Measurements from ENCODE around the gene RHBDL1. TPM values are rescaled to one million over a fixed set of nuclear protein-coding genes. Genes with fewer than 3 reads are reported as not detected.

The RHBDL1 gene
- total and polyA plus RNA-seq, 9 of the 15 experiments (the other 6 are each of a cell fraction or from before 2014, with no cell fraction given): 0.03 to 5.6 (median 1.3) TPM; not detected in 1

DNA sequence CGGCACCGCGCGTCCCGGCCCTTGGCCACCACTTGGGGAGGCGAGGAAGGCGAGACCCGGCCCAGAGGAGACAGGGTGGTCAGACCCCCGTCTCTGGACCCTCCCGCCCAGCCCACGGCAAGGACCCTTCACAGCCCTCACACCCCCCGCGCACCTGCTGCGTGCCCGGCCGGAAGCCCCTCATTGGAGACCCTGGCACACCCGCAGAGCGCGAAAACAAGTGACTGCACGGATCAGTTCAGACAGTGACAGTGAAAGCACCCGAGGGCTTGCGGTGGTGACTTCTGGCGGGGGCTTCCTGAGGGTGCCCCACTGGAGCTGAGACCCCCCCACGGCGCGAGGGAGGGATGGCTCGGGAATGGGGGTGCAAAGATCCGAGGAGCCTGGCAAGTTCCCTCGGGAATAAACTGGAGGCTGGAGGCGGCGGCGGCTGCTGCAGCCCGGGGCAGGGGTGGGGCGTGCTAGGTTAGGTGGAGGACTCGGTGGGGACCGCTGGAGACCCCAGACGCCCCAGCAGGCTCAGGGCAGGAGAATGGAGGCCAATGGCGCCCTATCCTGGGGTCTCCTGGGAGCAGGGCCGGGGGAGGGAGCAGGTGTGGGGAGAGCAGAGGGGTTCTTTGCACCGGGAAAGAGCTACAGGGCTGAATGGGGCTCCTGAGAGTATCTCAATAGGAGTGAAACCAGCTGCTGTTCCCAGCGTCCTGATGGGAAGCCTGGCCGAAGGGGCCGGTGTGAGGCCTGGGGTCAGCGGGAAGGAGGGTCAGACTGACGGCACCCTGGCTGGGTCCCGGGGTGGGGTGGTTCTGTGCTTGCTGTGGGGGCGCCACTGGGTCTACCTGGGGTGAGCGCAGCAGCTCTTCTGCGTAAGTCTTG lies 31.0 kb downstream of the RHBDL1 start (continued):
- TF ChIP-seq, protein P1, sequence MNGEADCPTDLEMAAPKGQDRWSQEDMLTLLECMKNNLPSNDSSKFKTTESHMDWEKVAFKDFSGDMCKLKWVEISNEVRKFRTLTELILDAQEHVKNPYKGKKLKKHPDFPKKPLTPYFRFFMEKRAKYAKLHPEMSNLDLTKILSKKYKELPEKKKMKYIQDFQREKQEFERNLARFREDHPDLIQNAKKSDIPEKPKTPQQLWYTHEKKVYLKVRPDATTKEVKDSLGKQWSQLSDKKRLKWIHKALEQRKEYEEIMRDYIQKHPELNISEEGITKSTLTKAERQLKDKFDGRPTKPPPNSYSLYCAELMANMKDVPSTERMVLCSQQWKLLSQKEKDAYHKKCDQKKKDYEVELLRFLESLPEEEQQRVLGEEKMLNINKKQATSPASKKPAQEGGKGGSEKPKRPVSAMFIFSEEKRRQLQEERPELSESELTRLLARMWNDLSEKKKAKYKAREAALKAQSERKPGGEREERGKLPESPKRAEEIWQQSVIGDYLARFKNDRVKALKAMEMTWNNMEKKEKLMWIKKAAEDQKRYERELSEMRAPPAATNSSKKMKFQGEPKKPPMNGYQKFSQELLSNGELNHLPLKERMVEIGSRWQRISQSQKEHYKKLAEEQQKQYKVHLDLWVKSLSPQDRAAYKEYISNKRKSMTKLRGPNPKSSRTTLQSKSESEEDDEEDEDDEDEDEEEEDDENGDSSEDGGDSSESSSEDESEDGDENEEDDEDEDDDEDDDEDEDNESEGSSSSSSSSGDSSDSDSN (IDR thresholded peaks at IDR 0.05; ENCODE audit: borderline replicate concordance in 1 of 2, low read depth in 2 of 2, low read length in 2 of 2): 0 out of 4 replicates have a peak, but pooled peaks of 1 of the 2 experiments have one; percentile 27
- TF ChIP-seq, protein P2, sequence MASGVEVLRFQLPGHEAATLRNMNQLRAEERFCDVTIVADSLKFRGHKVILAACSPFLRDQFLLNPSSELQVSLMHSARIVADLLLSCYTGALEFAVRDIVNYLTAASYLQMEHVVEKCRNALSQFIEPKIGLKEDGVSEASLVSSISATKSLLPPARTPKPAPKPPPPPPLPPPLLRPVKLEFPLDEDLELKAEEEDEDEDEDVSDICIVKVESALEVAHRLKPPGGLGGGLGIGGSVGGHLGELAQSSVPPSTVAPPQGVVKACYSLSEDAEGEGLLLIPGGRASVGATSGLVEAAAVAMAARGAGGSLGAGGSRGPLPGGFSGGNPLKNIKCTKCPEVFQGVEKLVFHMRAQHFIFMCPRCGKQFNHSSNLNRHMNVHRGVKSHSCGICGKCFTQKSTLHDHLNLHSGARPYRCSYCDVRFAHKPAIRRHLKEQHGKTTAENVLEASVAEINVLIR (CRISPR knock-in tag; IDR thresholded peaks at IDR 0.05): no peak
- TF ChIP-seq ZBTB7A (IDR thresholded peaks at IDR 0.05; ENCODE audit: borderline replicate concordance, control insufficient read depth, low read depth, low read length): 0 out of 2 replicates have a peak, but pooled peaks have one; percentile 18
- TF ChIP-seq BCL6 (CRISPR knock-in tag; IDR thresholded peaks at IDR 0.05): no peak
- TF ChIP-seq, protein P3, sequence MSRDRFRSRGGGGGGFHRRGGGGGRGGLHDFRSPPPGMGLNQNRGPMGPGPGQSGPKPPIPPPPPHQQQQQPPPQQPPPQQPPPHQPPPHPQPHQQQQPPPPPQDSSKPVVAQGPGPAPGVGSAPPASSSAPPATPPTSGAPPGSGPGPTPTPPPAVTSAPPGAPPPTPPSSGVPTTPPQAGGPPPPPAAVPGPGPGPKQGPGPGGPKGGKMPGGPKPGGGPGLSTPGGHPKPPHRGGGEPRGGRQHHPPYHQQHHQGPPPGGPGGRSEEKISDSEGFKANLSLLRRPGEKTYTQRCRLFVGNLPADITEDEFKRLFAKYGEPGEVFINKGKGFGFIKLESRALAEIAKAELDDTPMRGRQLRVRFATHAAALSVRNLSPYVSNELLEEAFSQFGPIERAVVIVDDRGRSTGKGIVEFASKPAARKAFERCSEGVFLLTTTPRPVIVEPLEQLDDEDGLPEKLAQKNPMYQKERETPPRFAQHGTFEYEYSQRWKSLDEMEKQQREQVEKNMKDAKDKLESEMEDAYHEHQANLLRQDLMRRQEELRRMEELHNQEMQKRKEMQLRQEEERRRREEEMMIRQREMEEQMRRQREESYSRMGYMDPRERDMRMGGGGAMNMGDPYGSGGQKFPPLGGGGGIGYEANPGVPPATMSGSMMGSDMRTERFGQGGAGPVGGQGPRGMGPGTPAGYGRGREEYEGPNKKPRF (IDR thresholded peaks at IDR 0.05; ENCODE audit: low read depth, low read length): no peak
- no peak for TF ChIP-seq EHMT2 (IDR thresholded peaks at IDR 0.05)
- 0 out of 2 replicates have a peak, but pooled peaks have one; percentile 10 for TF ChIP-seq RBFOX2 (IDR thresholded peaks at IDR 0.05; ENCODE audit: low read depth, low read length)
- no peak for TF ChIP-seq SREBF1 (IDR thresholded peaks at IDR 0.05; ENCODE audit: borderline replicate concordance, low read depth, low read length)

Data from K562 (cell line).